ENCODE measurements around the gene AVP.

Gene AVP

DNA sequence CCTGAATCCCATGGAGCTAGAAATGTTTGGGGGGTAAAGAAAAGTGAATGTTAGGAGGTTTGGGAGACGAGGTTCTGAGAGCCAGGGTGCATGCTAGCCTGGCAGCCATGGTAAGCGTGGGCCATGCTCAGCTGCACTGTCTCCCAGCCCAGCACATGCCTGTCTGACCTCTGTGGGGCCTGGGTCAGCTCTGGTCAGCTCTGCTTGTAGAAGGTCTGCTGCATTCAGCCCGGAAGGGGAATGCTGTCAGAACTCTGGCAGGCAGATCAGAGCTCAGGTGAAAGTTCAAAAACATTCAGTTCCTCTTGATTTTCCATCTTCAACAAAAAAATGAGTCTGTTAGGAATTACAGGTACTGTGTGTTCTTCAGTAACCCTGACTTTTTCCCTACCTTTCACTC lies 46.9 kb downstream of the AVP start:
- Histone ChIP-seq H3K9ac (ENCODE audit: low read length) (no peak overlapping the region), H3K27me3 (ENCODE audit: low read length) (no peaks in the 10 kb centered on the region), H3K4me3 (ENCODE audit: insufficient read depth, low read length, poor library complexity, severe bottlenecking) (no peak overlapping the region), H2AFZ (ENCODE audit: low read depth, low read length, severe bottlenecking) (no peak overlapping the region), H3K27ac (ENCODE audit: low read depth, low read length) (no peak overlapping the region), H3K4me2 (ENCODE audit: low read depth, low read length, poor library complexity, severe bottlenecking) (no peak overlapping the region), H3K9me3 (ENCODE audit: insufficient read depth, low read length) (no peaks in the 10 kb centered on the region), H3K79me2 (ENCODE audit: insufficient read depth, low read length) (no peaks in the 10 kb centered on the region), H3F3A (ENCODE audit: insufficient read depth) (no peaks in the 10 kb centered on the region), H4K20me1 (ENCODE audit: low read depth, low read length) (no peaks in the 10 kb centered on the region), H3K9me2 (replicated peaks; ENCODE audit: insufficient read depth, low read length) (no peaks in the 10 kb centered on the region), H3K36me3 (ENCODE audit: low read length) (0 out of 2 replicates have a peak, but pooled peaks cover 2% of the 10 kb centered on the region)
- TF ChIP-seq, protein P1, sequence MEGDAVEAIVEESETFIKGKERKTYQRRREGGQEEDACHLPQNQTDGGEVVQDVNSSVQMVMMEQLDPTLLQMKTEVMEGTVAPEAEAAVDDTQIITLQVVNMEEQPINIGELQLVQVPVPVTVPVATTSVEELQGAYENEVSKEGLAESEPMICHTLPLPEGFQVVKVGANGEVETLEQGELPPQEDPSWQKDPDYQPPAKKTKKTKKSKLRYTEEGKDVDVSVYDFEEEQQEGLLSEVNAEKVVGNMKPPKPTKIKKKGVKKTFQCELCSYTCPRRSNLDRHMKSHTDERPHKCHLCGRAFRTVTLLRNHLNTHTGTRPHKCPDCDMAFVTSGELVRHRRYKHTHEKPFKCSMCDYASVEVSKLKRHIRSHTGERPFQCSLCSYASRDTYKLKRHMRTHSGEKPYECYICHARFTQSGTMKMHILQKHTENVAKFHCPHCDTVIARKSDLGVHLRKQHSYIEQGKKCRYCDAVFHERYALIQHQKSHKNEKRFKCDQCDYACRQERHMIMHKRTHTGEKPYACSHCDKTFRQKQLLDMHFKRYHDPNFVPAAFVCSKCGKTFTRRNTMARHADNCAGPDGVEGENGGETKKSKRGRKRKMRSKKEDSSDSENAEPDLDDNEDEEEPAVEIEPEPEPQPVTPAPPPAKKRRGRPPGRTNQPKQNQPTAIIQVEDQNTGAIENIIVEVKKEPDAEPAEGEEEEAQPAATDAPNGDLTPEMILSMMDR (IDR thresholded peaks at IDR 0.05; ENCODE audit: insufficient read depth, low read length, poor library complexity, severe bottlenecking), result no peak
- TF ChIP-seq EZH2phosphoT487 (conservative IDR thresholded peaks at IDR 0.05; ENCODE audit: low read length), result no peak

DNA sequence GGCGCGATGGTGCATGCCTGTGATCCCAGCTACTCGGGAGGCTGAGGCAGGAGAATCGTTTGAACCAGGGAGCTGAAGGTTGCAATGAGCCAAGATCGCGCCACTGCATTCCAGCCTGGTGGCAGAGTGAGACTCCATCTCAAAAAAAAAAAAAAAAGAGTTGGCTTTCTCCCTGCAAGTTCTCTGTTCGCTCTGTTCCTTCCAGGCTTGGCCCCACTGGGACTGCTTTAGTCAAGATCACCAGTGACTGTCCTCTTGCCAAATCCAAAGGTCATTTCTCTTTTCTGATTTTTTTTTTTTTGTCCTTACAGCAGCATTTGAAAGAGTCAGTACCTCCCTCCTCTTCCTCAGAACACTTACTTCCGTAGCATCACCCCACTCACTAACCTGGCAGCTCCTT lies 51.9 kb downstream of the AVP start:
- Histone ChIP-seq H2AFZ (ENCODE audit: low read depth, low read length, severe bottlenecking) (no peak overlapping the region), H3K9me2 (replicated peaks; ENCODE audit: insufficient read depth, low read length) (no peaks in the 10 kb centered on the region), H3F3A (ENCODE audit: insufficient read depth) (no peaks in the 10 kb centered on the region), H3K4me3 (ENCODE audit: insufficient read depth, low read length, poor library complexity, severe bottlenecking) (no peak overlapping the region), H3K36me3 (ENCODE audit: low read length) (no peaks in the 10 kb centered on the region), H3K27ac (ENCODE audit: low read depth, low read length) (no peak overlapping the region), H3K9me3 (ENCODE audit: insufficient read depth, low read length) (no peaks in the 10 kb centered on the region), H3K27me3 (ENCODE audit: low read length) (no peaks in the 10 kb centered on the region), H3K4me2 (ENCODE audit: low read depth, low read length, poor library complexity, severe bottlenecking) (no peak overlapping the region), H3K79me2 (ENCODE audit: insufficient read depth, low read length) (no peaks in the 10 kb centered on the region), H4K20me1 (ENCODE audit: low read depth, low read length) (no peaks in the 10 kb centered on the region), H3K9ac (ENCODE audit: low read length) (no peak overlapping the region)
- no peak for TF ChIP-seq EZH2phosphoT487 (conservative IDR thresholded peaks at IDR 0.05; ENCODE audit: low read length)
- TF ChIP-seq, protein P1 (IDR thresholded peaks at IDR 0.05; ENCODE audit: insufficient read depth, low read length, poor library complexity, severe bottlenecking), result no peak

Measured in SU-DHL-6 (cell line).